Neural progenitor cell (in vitro differentiated cells): ENCODE data around the gene TMEM63B.

Experiments used
- EZH2 ChIP-seq: fragments of 200-600 bp; sonication (generic); IDR thresholded peaks from 2 replicates; pipeline ENCODE4 v1.6.1; 2017; ENCODE audit warnings: antibody characterized with exemption, mild to moderate bottlenecking, moderate library complexity
- EZH2phosphoT487 ChIP-seq: fragments of 200-600 bp; sonication (generic); IDR thresholded peaks from 2 replicates; pipeline ENCODE4 v1.6.1; 2017; ENCODE audit warnings: antibody characterized with exemption
- TF ChIP-seq, protein P1 (sequence below): fragments of 200-600 bp; sonication (generic); IDR thresholded peaks from 2 replicates; pipeline ENCODE4 v1.5.1; 2017; ENCODE audit warnings: antibody characterized with exemption, mild to moderate bottlenecking

DNA sequence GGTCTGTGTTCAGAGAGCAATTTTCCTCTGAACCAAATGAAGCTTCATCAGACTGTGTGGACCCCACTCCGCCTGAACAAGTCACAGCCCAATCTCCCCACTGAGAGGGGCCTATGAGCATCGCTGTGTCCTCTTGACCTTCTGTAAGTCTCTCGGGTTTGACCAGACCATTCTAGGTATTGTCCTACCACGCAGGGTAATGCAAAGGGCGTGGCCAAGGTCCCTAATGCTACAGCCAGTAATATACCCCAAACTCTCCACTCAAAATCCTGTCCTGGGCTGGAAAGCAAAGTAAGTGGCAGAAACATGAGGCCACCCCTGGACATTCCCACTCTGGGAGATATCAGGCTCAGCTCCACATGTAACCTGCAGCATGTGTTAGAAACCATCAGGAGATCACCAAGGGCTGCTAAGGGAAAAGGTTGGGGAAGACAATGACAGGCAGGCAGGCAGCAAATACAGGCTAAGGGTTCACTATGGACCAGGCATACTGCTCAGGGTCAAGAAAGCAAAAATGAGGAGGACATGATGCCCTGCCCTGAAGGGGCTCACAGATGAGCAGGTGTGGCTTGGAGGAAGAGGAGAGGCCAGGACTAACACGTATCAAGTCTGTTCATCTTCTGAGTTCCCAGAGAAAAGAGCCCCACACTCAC lies 33.5 kb upstream of the TMEM63B start:
- TF ChIP-seq EZH2phosphoT487 = no peak
- TF ChIP-seq, protein P1, sequence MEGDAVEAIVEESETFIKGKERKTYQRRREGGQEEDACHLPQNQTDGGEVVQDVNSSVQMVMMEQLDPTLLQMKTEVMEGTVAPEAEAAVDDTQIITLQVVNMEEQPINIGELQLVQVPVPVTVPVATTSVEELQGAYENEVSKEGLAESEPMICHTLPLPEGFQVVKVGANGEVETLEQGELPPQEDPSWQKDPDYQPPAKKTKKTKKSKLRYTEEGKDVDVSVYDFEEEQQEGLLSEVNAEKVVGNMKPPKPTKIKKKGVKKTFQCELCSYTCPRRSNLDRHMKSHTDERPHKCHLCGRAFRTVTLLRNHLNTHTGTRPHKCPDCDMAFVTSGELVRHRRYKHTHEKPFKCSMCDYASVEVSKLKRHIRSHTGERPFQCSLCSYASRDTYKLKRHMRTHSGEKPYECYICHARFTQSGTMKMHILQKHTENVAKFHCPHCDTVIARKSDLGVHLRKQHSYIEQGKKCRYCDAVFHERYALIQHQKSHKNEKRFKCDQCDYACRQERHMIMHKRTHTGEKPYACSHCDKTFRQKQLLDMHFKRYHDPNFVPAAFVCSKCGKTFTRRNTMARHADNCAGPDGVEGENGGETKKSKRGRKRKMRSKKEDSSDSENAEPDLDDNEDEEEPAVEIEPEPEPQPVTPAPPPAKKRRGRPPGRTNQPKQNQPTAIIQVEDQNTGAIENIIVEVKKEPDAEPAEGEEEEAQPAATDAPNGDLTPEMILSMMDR = no peak
- TF ChIP-seq EZH2 = no peak
